Measurements from ENCODE around the gene IL1R1.

Gene IL1R1

DNA sequence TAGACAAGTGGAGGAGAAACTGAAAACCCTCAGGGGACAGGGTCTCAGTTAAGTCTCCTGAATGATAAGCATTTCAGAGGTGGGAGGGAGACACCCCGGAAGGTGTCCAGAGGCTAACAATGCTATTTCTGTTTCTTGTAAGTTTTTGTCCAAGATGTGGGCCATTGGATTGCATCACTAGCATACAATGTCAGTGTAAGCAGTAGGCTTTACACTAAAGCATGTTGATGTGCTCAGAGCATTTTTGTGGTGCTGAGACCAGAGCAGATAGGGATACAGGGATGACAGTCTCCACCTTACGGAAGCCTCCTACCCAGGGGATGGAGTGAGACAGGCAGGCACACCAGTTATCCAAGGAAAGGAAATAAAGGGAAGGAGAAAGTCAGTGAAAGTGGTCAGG, 2.2 kb upstream of the IL1R1 start:
- no peak for DNase-seq (ENCODE audit: low spot score)

DNA sequence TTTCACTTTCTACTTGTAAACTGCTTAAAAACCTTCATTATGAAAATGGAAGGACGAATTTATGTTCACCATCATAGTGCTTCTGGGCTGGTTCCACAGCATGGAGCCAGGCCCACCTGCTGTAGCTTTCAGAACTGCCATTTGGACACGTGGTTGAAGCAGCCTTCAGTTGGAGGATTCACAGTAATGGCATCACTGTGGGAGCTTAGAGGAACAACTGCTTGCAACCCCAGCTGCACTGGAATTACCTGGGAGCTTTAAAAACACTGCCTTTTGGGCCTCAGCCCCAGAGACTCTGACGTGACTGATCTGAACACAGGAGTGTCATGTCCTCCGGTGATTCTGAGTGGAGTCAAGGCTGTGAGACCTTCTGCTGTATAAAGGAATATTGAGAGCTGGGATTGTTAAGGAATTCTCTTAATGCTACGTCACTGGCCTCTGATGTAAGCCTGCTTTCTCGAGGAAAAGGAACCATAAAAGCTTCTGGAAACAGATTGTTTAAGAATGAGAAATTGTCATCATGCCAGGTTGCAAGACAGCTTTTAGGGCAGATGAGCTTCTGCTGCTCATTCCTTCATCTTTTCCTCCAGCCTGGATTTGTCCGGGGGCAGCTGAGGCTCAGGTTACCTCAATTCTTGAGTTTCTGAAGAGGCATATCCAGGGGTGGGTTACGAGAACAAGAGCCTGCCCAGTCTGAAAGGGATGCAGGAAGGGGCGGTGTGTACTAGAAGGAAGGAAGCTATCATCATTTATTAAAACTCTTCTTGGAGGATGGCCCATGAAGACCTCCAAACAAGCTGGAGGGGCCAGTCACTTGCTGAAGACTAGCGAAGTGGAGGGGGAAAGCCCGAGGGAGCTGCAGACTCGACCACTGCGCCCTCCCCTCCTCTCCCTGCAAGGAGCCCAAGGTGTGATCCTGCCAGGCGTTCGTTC, 1.3 kb upstream of the IL1R1 start:
- no peak for DNase-seq (ENCODE audit: low spot score)

DNA sequence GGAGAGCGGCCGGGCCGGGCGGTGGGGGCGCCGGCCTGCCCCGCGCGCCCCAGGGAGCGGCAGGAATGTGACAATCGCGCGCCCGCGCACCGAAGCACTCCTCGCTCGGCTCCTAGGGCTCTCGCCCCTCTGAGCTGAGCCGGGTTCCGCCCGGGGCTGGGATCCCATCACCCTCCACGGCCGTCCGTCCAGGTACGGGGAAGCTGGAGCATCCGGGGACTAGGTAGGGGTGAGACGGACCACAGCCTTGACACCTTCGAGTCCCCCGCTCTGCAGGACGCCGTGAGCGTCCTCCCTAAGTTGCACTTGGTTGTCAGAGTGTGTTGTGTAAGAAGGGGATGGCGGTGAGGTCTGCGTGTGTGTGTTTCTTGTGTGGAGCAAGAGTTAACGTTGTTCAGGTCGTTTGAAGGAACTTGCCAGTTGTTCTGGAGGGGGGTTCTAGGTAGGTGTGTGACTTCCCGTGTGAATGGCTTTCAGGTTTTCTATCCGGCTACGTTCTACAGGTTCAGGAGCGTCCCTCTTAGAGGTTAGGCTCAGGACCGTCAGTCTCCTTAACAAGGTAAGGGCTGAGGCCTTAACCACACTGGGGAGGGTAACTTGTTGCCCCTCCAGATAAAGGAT, 393 bp downstream of the IL1R1 start:
- no peak for DNase-seq (ENCODE audit: low spot score)

DNA sequence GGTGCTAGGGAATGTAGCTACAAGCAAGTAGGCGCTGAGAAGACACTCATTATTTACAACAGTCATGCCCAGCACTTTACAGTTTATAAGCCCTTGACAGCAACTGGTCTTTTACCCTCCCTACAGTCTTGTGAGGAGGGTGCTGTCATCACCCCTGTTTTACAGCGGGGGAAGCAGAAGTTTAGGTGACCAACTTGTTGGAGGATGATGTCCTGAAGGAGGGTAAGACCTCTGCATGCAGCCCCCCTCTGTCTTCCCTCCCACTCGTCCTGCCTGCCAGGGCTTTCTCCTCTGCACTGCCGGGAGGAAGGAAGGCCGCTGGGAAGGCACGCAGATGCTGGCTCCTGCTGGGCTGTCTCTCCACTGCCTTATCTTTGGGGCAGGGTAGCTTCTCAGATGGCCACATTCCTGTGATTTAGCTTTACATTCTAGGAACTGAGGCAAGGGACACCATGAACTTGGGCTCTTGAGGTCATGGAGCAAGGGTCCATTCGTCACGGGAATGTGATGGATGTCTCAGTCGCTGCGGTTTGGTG, 972 bp downstream of the IL1R1 start:
- no peak for DNase-seq (ENCODE audit: low spot score)

DNA sequence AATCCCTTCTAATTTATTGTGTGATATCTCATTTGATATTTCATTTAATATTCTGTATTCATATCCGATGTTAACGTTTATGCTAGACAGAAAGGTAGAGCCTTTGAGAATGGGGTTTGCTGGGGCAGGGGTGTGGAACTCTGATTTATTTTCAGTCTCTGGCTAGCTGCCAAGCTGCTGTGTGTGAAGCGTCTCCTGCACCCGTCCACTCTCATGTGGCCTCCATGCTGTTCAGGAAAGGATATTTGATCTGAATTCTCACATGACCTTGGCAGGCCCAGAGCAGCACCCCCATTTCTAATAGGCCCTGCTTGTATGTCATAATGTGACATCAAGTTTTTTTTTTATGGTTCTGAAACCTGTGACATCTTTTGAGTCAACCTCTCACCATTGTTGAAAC, 1.6 kb downstream of the IL1R1 start:
- DNase-seq (ENCODE audit: low spot score), result no peak

DNA sequence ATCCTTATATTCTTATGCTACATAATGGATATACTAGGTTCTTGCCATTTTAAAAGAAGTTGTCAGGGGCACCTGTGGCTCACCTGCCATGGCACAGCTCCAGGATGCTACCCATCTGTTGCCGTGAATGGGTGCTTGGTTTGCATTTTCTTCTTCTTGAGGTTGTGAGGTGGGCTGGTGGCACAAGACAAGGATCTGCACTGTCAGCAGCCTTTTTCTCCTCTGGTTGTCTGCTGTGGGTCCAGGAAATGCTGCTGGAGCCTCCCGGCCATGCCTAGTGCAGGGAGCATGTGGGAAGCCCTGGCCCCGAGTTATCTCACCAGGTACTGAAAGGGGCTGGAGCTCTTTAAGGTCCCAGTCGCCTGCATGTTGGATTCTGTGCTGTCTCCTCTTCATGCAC, 2.6 kb downstream of the IL1R1 start:
- no peak for DNase-seq (ENCODE audit: low spot score)

DNA sequence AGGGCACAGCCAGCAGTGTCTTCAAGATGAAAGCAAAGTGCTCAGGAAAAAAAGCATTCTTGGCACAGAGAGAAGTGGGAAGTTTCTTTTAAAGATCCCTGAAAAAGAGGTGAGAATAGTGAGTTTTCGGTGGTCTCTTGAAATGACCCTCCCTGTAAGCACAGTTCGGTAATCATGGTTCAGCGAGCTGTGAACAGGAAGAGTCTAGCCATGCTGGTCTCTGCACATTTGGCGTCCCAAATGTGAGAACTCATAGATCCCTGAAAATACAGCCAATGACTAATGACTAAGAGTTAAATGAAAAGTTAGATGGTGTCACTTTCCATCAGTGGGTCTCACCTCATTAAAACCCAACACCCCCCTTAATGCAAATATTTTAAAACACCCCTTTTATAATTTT, 3.4 kb downstream of the IL1R1 start:
- DNase-seq (ENCODE audit: low spot score), result no peak

DNA sequence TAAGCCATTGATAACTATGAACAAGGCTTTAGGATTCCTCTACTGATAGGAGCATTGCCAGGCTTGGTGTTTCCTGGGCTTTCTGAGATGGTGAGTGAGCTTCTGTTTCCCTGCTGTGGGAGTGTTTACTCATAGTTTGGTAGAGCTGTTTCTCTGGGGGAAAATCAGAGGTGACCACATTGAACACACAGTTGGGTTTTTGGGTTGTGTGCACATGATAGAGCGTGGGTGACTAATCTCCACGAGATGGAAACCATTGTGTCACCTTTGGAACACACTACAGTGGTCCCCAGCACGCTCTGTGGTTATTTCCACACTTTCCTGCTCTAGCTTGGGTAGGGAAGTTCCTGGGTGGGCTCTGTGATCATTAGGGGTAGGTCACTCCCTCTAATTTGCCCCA, 5.4 kb downstream of the IL1R1 start:
- DNase-seq (ENCODE audit: low spot score), result no peak

DNA sequence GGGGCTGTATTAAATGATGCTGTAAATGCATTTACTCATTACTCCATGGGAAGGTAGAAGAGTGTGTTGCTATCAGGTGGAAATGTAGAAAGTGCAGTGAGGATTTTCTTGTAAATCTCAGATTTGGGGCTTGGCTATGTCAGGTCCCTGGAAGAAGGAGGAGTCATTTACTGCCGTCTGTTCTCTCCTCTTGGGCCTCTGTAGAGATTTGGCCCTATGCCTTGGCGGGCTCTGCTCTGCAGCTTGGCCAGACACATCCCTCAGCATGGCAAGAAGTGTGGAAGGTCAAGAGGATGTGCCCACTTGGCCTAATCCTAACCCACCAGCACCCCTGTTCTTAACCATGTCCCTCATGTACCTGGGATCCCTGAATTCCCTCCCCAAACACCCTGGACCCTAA, 6.7 kb downstream of the IL1R1 start:
- DNase-seq (ENCODE audit: low spot score), result no peak

DNA sequence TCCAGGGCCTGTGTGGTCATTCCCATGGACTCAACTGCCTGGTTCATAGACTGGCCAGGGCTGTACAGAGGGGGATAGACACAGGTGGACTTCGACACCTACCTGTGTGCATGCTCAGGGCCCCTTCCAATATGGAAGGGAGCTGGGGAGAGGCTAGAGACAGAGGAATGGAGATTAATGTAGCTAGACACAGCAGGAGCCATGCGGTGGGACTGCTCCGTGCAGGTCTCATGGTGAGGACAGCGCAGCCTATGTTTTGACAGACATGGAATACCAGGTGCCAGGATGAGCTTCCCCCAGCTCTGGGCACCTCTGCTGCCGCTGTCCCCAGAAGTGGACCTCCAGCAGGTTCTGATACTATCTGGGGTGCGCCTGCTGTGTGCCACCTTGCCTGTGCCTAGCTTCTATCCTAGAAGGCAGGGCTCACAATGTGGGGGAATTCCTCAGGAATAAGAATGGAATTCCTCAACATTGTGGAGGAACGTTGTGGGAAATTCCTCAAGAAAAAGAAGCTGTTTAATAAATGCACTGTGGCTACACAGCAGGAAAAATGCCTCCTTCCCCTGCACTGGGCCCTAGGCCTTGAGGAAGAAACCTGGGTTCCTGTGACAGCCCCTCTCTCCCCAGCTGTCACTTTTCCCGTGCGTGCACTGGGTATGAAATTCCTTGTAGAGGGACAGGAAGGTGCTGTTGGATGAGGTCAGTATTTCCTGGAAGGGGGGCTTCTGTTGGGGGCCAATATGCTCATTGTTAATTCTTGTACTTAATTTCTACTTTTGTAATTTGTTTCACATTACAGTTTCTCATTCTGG, 7.3 kb downstream of the IL1R1 start:
- no peak for DNase-seq (ENCODE audit: low spot score)

DNA sequence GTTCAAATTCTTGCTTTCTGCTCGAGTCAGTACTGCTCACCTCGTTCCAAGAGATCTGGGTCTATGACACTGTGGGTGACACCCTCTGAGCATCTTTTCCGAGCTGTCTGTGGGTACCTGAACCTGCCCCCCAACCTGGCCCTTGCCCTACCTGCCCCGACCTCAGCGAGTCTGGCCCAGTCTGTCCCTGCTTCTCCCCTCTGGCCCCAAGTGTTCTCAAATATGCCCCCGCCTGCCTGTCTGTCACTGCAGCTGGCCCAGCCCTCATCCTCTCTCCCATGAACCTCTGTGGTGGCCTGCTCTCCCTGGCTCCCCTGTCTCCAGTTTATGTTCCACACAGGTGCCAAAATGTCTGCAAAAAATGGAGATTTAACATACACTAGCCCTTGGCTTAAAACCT, 11.8 kb downstream of the IL1R1 start:
- no peak for DNase-seq (ENCODE audit: low spot score)

DNA sequence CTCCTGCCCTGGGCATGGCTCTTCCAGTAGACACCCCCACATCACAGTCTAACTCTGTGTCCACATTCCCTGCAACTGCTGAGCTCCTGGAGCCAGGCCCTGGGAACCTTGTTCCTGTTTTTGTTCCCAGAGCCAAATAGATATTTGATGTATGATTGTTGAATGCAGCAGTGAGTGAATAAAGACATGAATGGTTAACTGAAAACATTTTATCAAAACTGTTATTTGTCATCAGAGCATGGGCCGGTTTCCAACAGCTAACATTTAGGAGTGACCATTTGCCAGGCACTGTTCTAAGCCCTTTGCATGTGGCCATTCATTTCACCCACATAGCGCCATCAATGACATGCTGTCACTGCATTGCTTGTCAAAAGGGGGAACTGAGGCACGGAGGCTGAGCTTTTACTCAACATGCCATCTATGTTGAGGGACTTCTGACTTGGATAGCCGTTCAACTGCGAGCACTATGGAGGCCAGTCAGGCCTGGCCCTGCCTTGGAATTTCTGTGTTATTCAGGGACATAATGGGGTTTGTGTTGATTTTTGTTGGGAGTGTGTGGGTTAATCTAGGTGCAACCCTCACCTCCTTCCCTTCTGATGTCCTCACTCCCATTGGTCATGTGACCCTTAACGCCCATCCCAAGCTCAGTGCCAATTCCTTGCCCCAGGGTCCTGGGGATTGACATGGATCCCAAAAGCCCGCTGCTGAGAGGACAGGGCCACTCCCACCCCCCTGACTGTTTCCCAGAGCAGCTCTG, 12.6 kb downstream of the IL1R1 start:
- DNase-seq (ENCODE audit: low spot score), result no peak

DNA sequence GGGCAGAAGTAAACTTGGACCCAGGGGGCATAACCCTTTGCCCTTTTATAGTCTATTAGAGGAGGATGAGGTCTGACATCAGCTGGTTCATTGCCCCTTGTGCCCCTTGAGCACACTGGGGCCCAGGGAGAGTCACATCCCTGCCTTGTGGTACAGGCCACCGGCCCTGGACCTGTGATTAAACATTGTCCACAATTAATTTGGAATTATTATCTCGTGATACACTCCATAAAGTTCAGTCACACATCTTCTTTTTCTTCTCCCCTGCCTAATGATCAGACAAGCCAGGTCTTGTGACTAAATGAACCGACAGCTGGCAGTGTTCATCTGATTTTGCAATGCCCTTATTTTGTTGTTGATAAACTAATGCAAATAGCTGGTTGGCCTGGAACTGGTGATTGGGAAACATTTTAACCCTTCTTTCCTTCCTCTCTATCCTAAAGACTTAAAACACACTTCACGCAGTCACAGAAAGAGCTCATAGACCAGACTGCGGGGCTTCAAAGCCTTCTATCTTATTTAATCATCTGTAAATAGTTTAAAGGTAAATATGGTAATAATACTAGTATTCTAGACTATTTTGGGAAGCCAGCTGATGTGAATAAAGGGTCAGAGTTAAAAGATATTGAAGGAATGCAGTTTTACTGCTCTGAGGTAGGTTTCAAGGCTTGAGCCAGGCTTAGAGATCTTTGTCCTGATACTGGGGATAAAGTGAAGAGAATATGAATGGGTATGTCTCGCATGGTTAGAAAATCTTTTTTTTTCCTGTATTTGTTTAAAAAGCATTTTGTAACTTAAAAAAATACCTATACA, 13.4 kb downstream of the IL1R1 start:
- no peak for DNase-seq (ENCODE audit: low spot score)

DNA sequence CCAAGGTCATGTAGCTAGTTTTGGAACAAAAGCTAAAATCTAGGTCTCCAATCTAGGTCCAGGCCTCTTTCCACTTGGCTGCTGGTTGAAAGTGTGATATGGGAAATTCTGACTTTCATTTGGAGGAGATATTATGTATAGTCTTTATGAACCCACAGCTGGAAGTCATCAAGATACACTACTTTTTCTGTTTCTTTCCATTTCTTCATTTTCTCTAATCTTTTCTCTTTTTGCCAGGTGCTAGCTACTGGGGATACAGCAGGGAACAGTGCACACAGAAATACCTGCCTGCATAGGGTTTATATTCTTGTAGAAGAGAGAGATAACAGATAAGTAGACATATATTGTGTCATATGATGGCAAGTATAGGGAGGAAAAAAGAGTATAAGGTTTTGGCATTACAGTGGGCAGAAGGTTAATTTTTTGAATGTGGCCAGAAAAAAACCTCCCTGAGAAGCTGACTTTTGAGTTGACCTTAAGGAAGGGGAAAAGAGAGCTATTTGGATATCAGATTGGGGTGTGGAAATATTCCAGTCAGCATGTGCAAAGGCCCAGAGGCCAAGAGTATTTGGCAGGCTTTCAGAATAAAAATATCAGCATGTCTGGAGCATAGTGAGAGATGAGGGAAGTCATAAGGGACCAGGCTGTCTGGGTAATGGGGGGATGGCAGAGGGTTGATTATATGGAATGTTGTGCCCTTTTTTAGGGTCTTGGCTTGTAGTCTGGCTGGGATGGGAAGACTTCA, 15.6 kb downstream of the IL1R1 start:
- no peak for DNase-seq (ENCODE audit: low spot score)

DNA sequence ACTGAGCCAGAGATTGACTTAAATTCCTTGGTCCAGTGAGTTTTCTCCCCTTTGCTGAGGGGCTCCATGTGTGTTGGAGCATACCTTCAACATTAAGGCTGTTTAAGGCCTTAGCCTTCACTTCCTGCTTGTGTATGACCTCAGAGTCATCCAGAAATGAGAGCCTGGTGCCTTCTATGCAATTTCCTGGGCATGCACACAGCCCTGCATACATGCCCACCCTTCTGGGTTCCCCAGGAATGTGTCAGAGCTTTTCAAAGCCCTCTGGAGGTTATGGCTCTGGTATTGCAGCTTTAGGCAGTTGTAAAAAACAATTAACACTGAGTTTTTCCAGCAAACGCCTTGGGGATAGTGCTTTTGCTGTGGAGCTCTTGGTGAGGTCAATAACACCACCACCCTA, 16.7 kb downstream of the IL1R1 start:
- no peak for DNase-seq (ENCODE audit: low spot score)

DNA sequence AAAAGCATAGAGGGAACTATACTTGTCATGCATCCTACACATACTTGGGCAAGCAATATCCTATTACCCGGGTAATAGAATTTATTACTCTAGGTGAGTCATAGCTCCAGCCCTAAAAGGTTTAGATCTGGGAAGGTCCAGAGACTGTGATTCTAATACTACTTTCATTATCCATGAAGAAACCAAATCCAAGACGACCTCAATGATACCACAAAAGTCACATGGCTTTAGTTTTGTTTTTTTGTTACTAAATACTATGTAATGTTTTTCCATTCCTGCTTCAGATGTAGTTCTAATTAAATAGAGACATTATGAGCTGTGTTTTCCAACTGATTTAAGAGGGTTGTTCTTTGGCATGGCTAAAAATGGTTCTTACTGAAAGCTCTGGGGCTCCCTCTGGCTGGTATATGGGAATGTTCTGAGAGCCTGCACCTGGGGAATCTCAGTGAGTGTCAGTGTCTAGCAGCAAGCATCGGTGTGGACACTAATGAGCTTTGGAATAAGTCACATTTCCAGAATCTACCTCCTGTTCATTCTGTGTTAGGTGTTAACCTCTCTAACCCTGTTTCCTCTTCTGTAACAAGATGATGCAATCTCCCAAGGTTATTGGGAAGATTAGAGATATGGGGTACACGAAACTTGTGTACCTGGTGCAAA, 23.8 kb downstream of the IL1R1 start:
- DNase-seq (ENCODE audit: low spot score), result peak; percentile 34

DNA sequence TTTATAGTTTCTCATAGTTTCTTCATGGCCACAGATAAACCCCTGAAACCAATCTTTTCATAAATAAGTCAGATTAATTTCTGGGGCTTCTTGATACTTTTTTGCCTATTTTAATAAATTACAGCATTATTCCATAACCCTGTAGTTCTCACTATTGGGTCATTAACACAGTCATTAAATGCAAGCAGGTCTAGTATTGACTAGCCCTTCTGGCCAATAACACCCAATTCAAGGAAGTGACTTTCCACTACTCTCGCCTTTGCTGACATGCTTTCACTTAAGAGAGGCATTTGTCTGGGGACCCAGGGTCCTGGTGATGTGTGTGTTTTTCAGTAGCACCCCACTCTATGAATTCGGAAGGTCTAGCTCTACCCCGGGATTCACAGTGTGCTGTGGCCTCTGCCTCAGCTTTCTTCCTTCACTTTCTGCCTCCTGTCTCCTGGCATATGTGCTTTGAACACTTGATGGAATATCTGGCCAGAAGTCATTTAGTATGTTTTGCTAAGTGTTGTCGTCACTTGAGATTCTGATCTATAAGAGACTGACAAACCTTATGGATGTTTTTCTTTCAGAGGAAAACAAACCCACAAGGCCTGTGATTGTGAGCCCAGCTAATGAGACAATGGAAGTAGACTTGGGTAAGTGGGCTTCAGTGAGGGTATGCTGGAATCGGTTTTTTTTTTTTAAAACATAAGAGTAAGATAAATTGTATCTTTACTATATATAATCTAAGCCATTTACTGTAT, 25.7 kb downstream of the IL1R1 start:
- no peak for DNase-seq (ENCODE audit: low spot score)

DNA sequence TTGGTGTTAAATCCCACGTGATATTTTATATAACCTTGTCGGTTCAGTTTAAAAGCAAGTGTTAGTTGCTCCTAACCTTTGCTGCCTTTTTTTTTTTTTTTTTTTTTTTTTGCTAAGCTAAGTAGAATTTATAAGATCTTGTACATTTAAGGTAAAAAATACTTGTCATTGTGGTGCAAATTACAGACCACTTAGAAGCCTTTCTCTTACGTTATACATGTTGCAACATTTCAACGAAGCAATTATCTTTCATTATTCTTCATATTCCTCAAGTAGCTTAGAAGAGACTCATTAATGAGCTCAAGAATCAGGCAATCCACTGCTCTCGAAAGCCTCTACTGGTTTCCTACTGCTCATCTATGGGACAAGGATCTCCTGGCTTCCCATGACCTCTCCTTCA, 29.4 kb downstream of the IL1R1 start:
- no peak for DNase-seq (ENCODE audit: low spot score)

DNA sequence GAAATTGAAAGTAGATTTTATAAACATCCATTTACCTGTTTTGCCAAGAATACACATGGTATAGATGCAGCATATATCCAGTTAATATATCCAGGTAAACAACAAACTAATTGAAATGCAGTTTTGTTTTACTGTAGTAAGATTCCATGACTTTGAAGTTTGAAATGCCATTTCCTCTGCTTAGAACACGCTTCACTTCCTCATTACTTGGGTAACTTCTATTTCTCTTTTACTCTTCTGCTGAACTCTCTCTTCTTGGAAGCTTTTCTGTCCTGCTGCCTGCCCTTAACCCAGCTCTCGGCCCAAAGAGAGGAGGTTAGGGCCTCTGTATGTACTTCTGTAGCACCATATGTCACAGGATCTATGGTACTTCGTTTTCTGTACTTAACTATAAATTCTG, 30.2 kb downstream of the IL1R1 start:
- DNase-seq (ENCODE audit: low spot score), result no peak

All from LoVo (cell line).